22Rv1 (cell line): ENCODE results near the gene RTN4R.

ENCODE experiments used
- ZFX ChIP-seq: fragments of 450-650 bp; IDR thresholded peaks from 2 replicates; pipeline ENCODE4 v1.6.1; 2017; ENCODE audit warnings: antibody characterized with exemption, borderline replicate concordance
- TF ChIP-seq, protein P1 (sequence below): fragments of 450-650 bp; IDR thresholded peaks from 2 replicates; pipeline ENCODE4 v1.5.1; 2017; ENCODE audit warnings: mild to moderate bottlenecking

DNA sequence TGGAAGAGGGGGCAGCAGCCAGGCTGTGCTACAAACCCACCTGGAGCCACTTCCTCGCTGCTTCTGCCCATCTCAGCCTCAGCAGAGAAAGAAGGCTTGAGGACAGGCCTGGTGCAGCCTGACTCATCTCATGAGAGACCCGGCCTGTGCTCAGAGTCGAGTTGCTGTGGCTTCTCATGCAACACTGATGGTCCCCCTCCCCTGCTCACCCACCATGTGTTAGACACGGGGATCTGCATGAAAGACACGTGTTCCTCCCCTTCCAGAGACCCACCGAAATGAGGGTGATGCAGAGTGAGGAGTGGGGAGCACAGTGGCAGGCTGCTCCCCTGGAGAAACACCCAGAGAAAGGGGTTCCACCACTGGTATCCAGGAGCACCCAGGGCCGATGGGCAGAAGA is 15.0 kb downstream of the RTN4R start:
- TF ChIP-seq, protein P1, sequence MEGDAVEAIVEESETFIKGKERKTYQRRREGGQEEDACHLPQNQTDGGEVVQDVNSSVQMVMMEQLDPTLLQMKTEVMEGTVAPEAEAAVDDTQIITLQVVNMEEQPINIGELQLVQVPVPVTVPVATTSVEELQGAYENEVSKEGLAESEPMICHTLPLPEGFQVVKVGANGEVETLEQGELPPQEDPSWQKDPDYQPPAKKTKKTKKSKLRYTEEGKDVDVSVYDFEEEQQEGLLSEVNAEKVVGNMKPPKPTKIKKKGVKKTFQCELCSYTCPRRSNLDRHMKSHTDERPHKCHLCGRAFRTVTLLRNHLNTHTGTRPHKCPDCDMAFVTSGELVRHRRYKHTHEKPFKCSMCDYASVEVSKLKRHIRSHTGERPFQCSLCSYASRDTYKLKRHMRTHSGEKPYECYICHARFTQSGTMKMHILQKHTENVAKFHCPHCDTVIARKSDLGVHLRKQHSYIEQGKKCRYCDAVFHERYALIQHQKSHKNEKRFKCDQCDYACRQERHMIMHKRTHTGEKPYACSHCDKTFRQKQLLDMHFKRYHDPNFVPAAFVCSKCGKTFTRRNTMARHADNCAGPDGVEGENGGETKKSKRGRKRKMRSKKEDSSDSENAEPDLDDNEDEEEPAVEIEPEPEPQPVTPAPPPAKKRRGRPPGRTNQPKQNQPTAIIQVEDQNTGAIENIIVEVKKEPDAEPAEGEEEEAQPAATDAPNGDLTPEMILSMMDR, result no peak
- no peak for TF ChIP-seq ZFX
